GM23338 (cell line): ENCODE measurements around the gene ITGA3. TPM values are rescaled to one million over a fixed set of nuclear protein-coding genes. Genes with fewer than 3 reads are reported as not detected.

Experiments
- ATAC-seq: fragments of 200-7000 bp; cut with Tn5 transposase; 3 replicates; pipeline ENCODE4 v1.9.1; 2020
- DNase-seq: peaks from one replicate; pipeline ENCODE4 v3.0.0-alpha.2; 2015; ENCODE audit warnings: low spot score
- H2AFZ ChIP-seq: fragments of 200-600 bp; sonication (generic); 2 replicates; pipeline ENCODE4 v1.8.0; 2016; ENCODE audit warnings: antibody characterized with exemption, mild to moderate bottlenecking, moderate library complexity
- H3F3A ChIP-seq: fragments of 200-600 bp; sonication (generic); replicated peaks from 2 replicates; pipeline ENCODE4 v1.8.0; 2017; ENCODE audit warnings: antibody characterized with exemption, mixed run types, low read depth
- H3K27ac ChIP-seq: fragments of 200-600 bp; sonication (generic); 2 replicates; pipeline ENCODE4 v1.6.1; 2016; ENCODE audit warnings: low read depth
- H3K27me3 ChIP-seq: fragments of 200-600 bp; sonication (generic); 2 replicates; pipeline ENCODE4 v1.8.0; 2016; ENCODE audit warnings: mild to moderate bottlenecking, mixed run types, moderate library complexity; ENCODE audit not compliant: insufficient read depth
- H3K36me3 ChIP-seq: fragments of 200-600 bp; sonication (generic); 2 replicates; pipeline ENCODE4 v1.8.0; 2016; ENCODE audit warnings: mild to moderate bottlenecking; ENCODE audit not compliant: insufficient read depth
- H3K4me1 ChIP-seq: fragments of 200-600 bp; sonication (generic); 2 replicates; pipeline ENCODE4 v1.8.0; 2016; ENCODE audit warnings: mild to moderate bottlenecking, moderate library complexity; ENCODE audit not compliant: insufficient read depth
- H3K4me2 ChIP-seq: fragments of 200-600 bp; sonication (generic); 2 replicates; pipeline ENCODE4 v1.7.1; 2017; ENCODE audit warnings: mixed run types
- H3K4me3 ChIP-seq: fragments of 200-600 bp; sonication (generic); 2 replicates; pipeline ENCODE4 v1.6.1; 2016; ENCODE audit warnings: mixed run types
- H3K79me2 ChIP-seq: fragments of 200-600 bp; sonication (generic); replicated peaks from 2 replicates; pipeline ENCODE4 v1.8.0; 2017; ENCODE audit warnings: mild to moderate bottlenecking; ENCODE audit not compliant: insufficient read depth
- H3K9me2 ChIP-seq: fragments of 200-600 bp; sonication (generic); 2 replicates; pipeline ENCODE4 v1.8.0; 2017; ENCODE audit not compliant: insufficient read depth
- H4K20me1 ChIP-seq: fragments of 200-600 bp; sonication (generic); replicated peaks from 2 replicates; pipeline ENCODE4 v1.8.0; 2017; ENCODE audit warnings: mild to moderate bottlenecking; ENCODE audit not compliant: insufficient read depth
- H3K27ac Mint-ChIP-seq: 2 replicates; pipeline ENCODE4 v1.8.0; 2020; ENCODE audit warnings: inconsistent platforms, mild to moderate bottlenecking, moderate library complexity, mixed read lengths
- H3K27me3 Mint-ChIP-seq: 3 replicates; pipeline ENCODE4 v1.8.0; 2022; ENCODE audit warnings: low read depth, mild to moderate bottlenecking, moderate library complexity, mixed read lengths, inconsistent platforms; ENCODE audit not compliant: insufficient read depth, poor library complexity
- H3K36me3 Mint-ChIP-seq: 3 replicates; pipeline ENCODE4 v1.8.0; 2021; ENCODE audit warnings: low read depth, mild to moderate bottlenecking, inconsistent platforms, moderate library complexity, mixed read lengths
- H3K4me1 Mint-ChIP-seq: 3 replicates; pipeline ENCODE4 v1.8.0; 2020; ENCODE audit warnings: mild to moderate bottlenecking, inconsistent platforms, mixed read lengths
- H3K4me3 Mint-ChIP-seq: 3 replicates; pipeline ENCODE4 v1.8.0; 2021; ENCODE audit warnings: moderate library complexity, mild to moderate bottlenecking, inconsistent platforms, mixed read lengths
- H3K9me3 Mint-ChIP-seq: 3 replicates; pipeline ENCODE4 v1.8.0; 2020; ENCODE audit warnings: moderate library complexity, mild to moderate bottlenecking, inconsistent platforms, mixed read lengths
- CREB1 ChIP-seq: fragments of 250-450 bp; sonication (Bioruptor Pico); IDR thresholded peaks from 2 replicates; pipeline ENCODE4 v1.5.0; 2020; ENCODE audit warnings: low read depth, mild to moderate bottlenecking, moderate library complexity
- EZH2 ChIP-seq: fragments of 200-600 bp; sonication (generic); IDR thresholded peaks from one replicate; pipeline ENCODE4 v1.8.0; 2017; ENCODE audit warnings: antibody characterized with exemption, mild to moderate bottlenecking, low read depth; ENCODE audit not compliant: unreplicated experiment
- EZH2phosphoT487 ChIP-seq: fragments of 200-600 bp; sonication (generic); IDR thresholded peaks from one replicate; pipeline ENCODE4 v1.8.1; 2018; ENCODE audit warnings: antibody characterized with exemption; ENCODE audit not compliant: unreplicated experiment
- POLR2AphosphoS5 ChIP-seq: IDR thresholded peaks from 2 replicates; pipeline ENCODE4 v1.6.1; 2016; ENCODE audit warnings: antibody characterized with exemption, low read depth
- REST ChIP-seq: IDR thresholded peaks from one replicate; pipeline ENCODE4 v1.6.1; 2018; ENCODE audit warnings: antibody characterized with exemption; ENCODE audit not compliant: unreplicated experiment
- ZNF114 ChIP-seq: fragments of 250-450 bp; sonication (Bioruptor Pico); IDR thresholded peaks from 2 replicates; pipeline ENCODE4 v1.5.0; 2020; ENCODE audit warnings: mild to moderate bottlenecking, moderate library complexity
- long read RNA-seq: library from polyadenylated mRNA; unstranded; transcript quantifications from one replicate; pipeline ENCODE4 v2.0.0, GENCODE V29; 2020; ENCODE audit not compliant: unreplicated experiment
- polyA plus RNA-seq: library from polyadenylated mRNA; unstranded; fragments of >200 nt; fragmentation: Nextera tagmentation; extraction: Ambion mirVana; gene quantifications from 2 replicates; pipeline ENCODE4 v1.2.1, GENCODE V29; 2016
- total RNA-seq: library from RNA; depleted of rRNA; stranded (reverse); fragments of >200 nt; shearing (Covaris generic); gene quantifications from 2 replicates; pipeline ENCODE4 v1.2.3, GENCODE V29; 2014; rRNA removed

The ITGA3 gene
- total RNA-seq (23.2 and 28.3 TPM in 2 replicates), polyA plus RNA-seq (9.6 and 11.0 TPM in 2 replicates)
- long read RNA-seq, partial matches to known transcripts, result 0 of 1 reads
- long read RNA-seq, other reads (novel, unspliced or antisense), result 0 of 1 reads

- H3K36me3 ChIP-seq, result no peaks in the 10 kb centered on the region
- H3K4me1 ChIP-seq, result peaks cover 30% of the 10 kb centered on the region; the same call in 1 of the 2 replicates
- H3K36me3 Mint-ChIP-seq, result peaks cover 4% of the 10 kb centered on the region; the same call in 1 of the 3 replicates
- H3K27me3 ChIP-seq, result peaks cover 19% of the 10 kb centered on the region
- H3K27ac Mint-ChIP-seq, result peak within 1 kb of the TSS; percentile 86
- H3K79me2 ChIP-seq, result no peaks in the 10 kb centered on the region
- H3K9me2 ChIP-seq, result no peaks in the 10 kb centered on the region
- H3K4me1 Mint-ChIP-seq, result peaks cover 48% of the 10 kb centered on the region
- peak within 1 kb of the TSS; percentile 85 for H3K4me3 Mint-ChIP-seq
- H3K27me3 Mint-ChIP-seq, result peaks cover 47% of the 10 kb centered on the region
- H3F3A ChIP-seq, result peaks cover 18% of the 10 kb centered on the region
- H3K27ac ChIP-seq, result peak within 1 kb of the TSS; percentile 92
- peak; percentile 69 for ATAC-seq
- H4K20me1 ChIP-seq, result no peaks in the 10 kb centered on the region
- H2AFZ ChIP-seq, result peak within 1 kb of the TSS; percentile 98
- peak; percentile 95 for DNase-seq
- TF ChIP-seq CREB1 (CRISPR knock-in tag), result peak; percentile 29; the same call in 1 of the 2 replicates
- no peak for TF ChIP-seq REST
- no peak for TF ChIP-seq ZNF114 (CRISPR knock-in tag)
- no peaks in the 10 kb centered on the region for H3K9me3 Mint-ChIP-seq
- peak within 1 kb of the TSS; percentile 84 for H3K4me2 ChIP-seq
- H3K4me3 ChIP-seq, result peak within 1 kb of the TSS; percentile 58
These were observed at the start of gene ITGA3 for GRCh38 chr17:50055426-50056216. Gene ITGA3 (plus strand): TSS chr17:50056110. CDS start chr17:50056440, 330 bp downstream.

DNA sequence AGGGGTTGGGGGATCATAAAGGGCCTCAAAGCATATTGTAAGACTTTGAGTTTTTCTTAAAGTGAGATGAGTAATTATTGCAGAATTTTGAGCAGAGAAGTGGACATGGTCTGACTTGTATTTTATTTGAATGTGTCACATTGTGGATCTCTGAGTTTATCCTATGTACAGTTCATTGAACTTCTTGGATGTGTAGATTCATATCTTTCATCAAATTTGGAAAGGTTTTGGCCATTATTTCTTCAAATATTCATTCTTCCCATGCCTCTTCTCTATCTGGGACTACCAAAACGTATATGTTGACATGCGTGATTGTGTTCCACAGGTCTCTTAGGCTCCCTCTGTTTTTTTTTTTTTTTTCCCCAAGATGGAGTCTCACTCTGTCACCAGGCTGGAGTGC is 46.6 kb upstream of the ITGA3 start:
- ATAC-seq, result no peak

More for the DNA sequence above, 46.6 kb upstream of the ITGA3 start:
- Mint-ChIP-seq H3K36me3 (peaks cover 2% of the 10 kb centered on the region; the same call in 1 of the 3 replicates), H3K9me3 (peaks cover 13% of the 10 kb centered on the region), H3K27me3 (peaks cover 1% of the 10 kb centered on the region), H3K27ac (no peak overlapping the region), H3K4me3 (no peak overlapping the region), H3K4me1 (no peaks in the 10 kb centered on the region)
- DNase-seq, result no peak
- Histone ChIP-seq H3K4me2 (no peak overlapping the region), H3K27me3 (no peaks in the 10 kb centered on the region; the same call in 1 of the 2 replicates), H3K27ac (no peak overlapping the region), H2AFZ (no peak overlapping the region), H4K20me1 (no peaks in the 10 kb centered on the region), H3K4me3 (no peak overlapping the region), H3K4me1 (no peaks in the 10 kb centered on the region), H3K79me2 (no peaks in the 10 kb centered on the region), H3K9me2 (no peaks in the 10 kb centered on the region), H3K36me3 (no peaks in the 10 kb centered on the region), H3F3A (no peaks in the 10 kb centered on the region)
- TF ChIP-seq EZH2phosphoT487, result no peak
- no peak for TF ChIP-seq POLR2AphosphoS5
- no peak for TF ChIP-seq EZH2
